ENCODE data around the gene PLEKHH1.

Gene PLEKHH1

DNA sequence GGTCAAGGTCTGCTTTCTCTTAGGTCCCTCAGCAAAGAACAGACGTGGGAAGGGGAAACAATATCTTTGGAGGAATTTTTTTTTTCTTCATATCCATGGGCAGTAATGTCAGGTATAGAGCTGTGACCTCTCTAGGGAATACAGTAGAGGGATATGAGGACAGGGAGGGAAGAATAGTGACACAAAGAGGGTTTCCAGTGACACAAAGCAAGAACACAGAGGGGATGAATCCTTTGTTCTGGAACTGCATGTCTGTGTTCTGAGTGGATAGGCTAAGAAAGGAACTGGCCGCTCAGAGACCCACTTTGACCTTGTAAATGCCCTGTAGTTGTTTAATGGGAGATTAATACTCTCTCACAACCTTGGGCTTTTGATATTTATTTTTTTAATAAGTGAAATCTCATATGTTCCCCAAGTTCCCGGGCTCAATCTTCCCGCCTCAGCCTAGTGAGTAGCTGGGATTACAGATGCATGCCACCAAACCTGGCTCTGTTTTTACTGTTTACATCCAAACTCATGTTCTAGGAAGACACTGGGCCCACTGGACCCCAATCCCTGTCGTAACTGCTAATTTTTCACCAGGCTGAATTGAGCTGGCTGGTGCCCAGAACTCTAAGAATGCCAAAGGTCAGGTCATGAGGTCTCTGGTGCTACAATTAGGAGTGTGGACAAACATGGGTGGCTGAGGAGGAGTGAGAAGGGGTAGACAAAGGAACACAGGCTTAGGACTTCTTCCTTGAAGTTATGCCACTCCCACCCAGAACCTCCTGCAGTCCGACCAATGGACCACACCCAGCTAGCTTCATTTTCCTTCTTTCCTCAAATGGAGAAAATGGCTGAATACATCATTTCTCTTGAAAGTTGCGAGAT, 9.1 kb upstream of the PLEKHH1 start:
- Histone ChIP-seq H3K4me2 (ENCODE audit: low read length) (no peak overlapping the region), H3K27me3 (ENCODE audit: control insufficient read depth, insufficient read depth, low read length) (peaks cover 80% of the 10 kb centered on the region), H3K4me3 (ENCODE audit: low read length) (no peak overlapping the region), H3K9me3 (replicated peaks; ENCODE audit: low read length) (no peaks in the 10 kb centered on the region), H3K9ac (ENCODE audit: low read depth, low read length) (no peak overlapping the region), H3K4me1 (ENCODE audit: control insufficient read depth, insufficient read depth, low read length) (no peaks in the 10 kb centered on the region), H3K36me3 (ENCODE audit: insufficient read depth, low read length) (no peaks in the 10 kb centered on the region)

DNA sequence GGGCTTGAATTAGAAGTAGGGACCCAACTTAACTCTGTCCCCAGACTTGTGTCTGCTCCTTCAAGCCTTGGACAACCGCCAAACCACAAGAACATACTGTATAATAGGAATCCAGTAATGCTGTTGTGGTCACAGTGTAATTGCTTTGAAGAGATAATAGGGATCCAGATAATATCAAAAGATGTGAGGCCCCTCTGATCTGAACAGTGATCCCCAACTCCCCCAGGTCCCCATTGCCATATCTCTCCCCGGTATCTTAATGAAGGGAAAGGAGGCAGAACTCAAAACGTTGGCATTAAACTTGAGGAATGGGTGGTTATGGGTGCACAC, 8.5 kb upstream of the PLEKHH1 start:
- H3K9ac ChIP-seq (ENCODE audit: low read depth, low read length): no peak overlapping the region
- no peak overlapping the region for H3K4me2 ChIP-seq (ENCODE audit: low read length)
- no peaks in the 10 kb centered on the region for H3K36me3 ChIP-seq (ENCODE audit: insufficient read depth, low read length)
- peaks cover 80% of the 10 kb centered on the region for H3K27me3 ChIP-seq (ENCODE audit: control insufficient read depth, insufficient read depth, low read length)
- H3K4me1 ChIP-seq (ENCODE audit: control insufficient read depth, insufficient read depth, low read length): no peaks in the 10 kb centered on the region
- H3K9me3 ChIP-seq (replicated peaks; ENCODE audit: low read length): no peaks in the 10 kb centered on the region
- H3K4me3 ChIP-seq (ENCODE audit: low read length): no peak overlapping the region

DNA sequence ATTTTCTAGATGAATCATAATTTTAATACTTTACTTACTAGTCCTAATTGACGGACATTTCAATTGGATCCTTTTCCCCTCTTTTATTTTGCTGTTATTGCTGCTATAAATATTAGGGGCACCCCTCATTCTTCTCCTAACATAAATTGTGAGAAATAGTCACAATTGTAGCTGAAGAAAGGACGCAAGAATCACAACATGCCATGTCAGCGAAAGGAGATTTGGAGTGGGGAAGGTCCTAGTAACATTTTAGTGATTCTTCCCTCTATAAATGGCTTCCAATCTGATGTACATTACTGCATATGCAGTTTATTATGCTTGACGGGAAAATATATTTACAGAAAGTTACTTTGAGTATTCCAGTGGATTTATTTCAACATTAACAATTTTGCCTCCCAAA, 7.7 kb upstream of the PLEKHH1 start:
- no peak overlapping the region for H3K9ac ChIP-seq (ENCODE audit: low read depth, low read length)
- H3K9me3 ChIP-seq (replicated peaks; ENCODE audit: low read length): no peaks in the 10 kb centered on the region
- peaks cover 75% of the 10 kb centered on the region for H3K27me3 ChIP-seq (ENCODE audit: control insufficient read depth, insufficient read depth, low read length)

DNA sequence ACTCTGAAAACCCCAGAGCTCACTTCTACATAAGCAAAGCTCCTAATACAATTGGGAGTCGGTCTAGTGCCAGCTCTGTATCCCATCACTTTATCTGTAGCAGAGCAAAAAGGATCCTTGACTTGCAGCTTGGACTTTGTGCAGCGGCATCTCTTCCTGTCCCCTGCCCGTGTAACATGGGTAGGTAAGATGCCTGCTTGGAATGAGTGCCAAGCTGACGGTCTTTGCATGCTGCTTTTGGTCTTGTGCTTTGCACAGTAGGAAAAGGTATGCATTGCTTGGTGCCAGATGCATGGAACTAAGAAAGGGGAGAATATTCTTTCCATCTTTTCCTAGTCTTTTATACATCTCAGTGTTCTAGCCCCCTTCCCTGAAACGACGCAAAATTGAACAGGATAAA, 6.9 kb upstream of the PLEKHH1 start:
- Histone ChIP-seq H3K9ac (ENCODE audit: low read depth, low read length) (no peak overlapping the region), H3K4me3 (ENCODE audit: low read length) (no peak overlapping the region), H3K27me3 (ENCODE audit: control insufficient read depth, insufficient read depth, low read length) (peaks cover 67% of the 10 kb centered on the region), H3K9me3 (replicated peaks; ENCODE audit: low read length) (no peaks in the 10 kb centered on the region), H3K4me2 (ENCODE audit: low read length) (no peak overlapping the region), H3K36me3 (ENCODE audit: insufficient read depth, low read length) (no peaks in the 10 kb centered on the region), H3K4me1 (ENCODE audit: control insufficient read depth, insufficient read depth, low read length) (no peaks in the 10 kb centered on the region)

More for the DNA sequence above, 7.7 kb upstream of the PLEKHH1 start:
- Histone ChIP-seq H3K4me3 (ENCODE audit: low read length) (no peak overlapping the region), H3K4me2 (ENCODE audit: low read length) (no peak overlapping the region), H3K4me1 (ENCODE audit: control insufficient read depth, insufficient read depth, low read length) (no peaks in the 10 kb centered on the region), H3K36me3 (ENCODE audit: insufficient read depth, low read length) (no peaks in the 10 kb centered on the region)

DNA sequence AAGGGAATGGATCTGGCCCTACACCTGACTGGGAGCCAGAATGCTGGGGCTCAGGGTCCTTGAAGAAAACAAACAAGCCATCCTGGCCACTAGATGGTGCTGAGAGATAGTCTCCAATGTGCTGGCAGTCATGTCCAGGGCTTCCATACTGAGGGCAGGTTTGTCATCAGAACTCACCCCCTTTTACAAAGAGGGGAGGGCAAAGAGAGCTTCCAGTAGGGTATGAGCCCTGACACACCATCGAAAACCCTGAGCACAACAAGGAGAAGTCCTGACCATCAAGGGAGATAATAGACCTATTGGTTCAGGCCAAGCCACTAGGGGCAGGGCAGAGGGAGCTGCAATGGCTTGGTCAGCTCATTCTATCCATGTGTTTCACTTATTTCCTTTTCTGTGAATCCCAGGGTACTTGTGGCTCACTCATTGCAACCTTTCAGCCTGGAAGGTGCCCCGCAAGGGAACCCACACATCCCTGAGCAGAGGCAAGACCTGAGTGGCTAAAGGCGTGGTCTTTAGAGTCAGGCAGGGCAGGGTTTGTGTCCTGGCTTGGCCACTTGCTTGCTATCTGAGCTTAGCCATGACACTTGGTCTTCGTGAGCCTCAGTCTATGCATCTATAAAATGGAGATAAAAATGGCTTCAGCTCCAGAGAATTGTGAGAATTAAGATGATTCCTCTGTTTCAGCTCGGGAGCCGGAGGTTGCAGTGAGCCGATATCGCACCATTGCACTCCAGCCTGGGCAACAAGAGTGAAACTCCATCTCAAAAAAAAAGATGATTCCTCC, 6.2 kb upstream of the PLEKHH1 start:
- H3K36me3 ChIP-seq (ENCODE audit: insufficient read depth, low read length): no peaks in the 10 kb centered on the region
- H3K4me2 ChIP-seq (ENCODE audit: low read length): no peak overlapping the region
- H3K4me1 ChIP-seq (ENCODE audit: control insufficient read depth, insufficient read depth, low read length): no peaks in the 10 kb centered on the region
- H3K4me3 ChIP-seq (ENCODE audit: low read length): no peak overlapping the region
- H3K27me3 ChIP-seq (ENCODE audit: control insufficient read depth, insufficient read depth, low read length): peaks cover 61% of the 10 kb centered on the region
- no peak overlapping the region for H3K9ac ChIP-seq (ENCODE audit: low read depth, low read length)
- no peaks in the 10 kb centered on the region for H3K9me3 ChIP-seq (replicated peaks; ENCODE audit: low read length)

DNA sequence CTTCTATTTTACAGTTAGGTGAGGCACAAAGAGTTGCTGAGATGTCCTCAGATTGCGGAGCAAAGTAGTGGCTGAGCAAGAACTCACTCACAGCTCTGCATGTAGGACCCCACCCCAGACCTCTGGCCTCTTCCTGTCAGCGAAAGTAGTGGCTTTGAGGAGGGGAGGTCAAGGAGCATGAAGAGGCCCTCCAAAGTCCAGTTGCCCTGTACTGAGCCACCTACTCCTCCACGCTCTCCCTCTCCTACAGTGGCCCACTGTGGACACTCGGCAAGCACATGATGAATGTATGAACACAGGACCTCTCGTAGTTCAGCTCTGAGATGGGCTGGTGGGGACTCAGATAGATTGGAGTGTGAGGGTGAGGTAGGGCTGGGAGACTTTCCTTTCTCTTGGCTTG, 5.3 kb upstream of the PLEKHH1 start:
- Histone ChIP-seq H3K4me3 (ENCODE audit: low read length) (no peak overlapping the region), H3K4me1 (ENCODE audit: control insufficient read depth, insufficient read depth, low read length) (no peaks in the 10 kb centered on the region), H3K4me2 (ENCODE audit: low read length) (no peak overlapping the region), H3K9ac (ENCODE audit: low read depth, low read length) (no peak overlapping the region), H3K9me3 (replicated peaks; ENCODE audit: low read length) (no peaks in the 10 kb centered on the region), H3K36me3 (ENCODE audit: insufficient read depth, low read length) (no peaks in the 10 kb centered on the region), H3K27me3 (ENCODE audit: control insufficient read depth, insufficient read depth, low read length) (peaks cover 57% of the 10 kb centered on the region)

DNA sequence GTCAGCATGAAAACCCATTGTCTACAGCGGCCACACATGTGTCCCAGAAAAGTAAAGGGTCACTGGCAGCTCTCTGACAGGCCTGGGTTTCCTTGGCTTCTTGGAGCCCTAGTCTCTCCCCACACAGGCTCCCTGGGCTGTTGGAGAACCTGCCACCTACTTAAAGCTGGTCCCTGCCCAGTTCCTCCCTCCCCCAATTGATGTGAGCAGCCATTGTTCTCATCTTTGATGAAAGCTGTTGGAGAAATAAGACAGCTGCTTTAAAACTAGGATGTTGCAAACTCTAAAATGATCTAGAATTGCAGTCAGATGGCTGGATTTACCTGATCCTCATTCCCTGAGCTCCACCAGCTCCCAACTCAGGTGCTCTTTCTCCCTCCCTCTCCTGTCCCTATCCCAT, 4.8 kb upstream of the PLEKHH1 start:
- Histone ChIP-seq H3K4me3 (ENCODE audit: low read length) (no peak overlapping the region), H3K27me3 (ENCODE audit: control insufficient read depth, insufficient read depth, low read length) (peaks cover 55% of the 10 kb centered on the region), H3K9ac (ENCODE audit: low read depth, low read length) (no peak overlapping the region), H3K4me2 (ENCODE audit: low read length) (no peak overlapping the region), H3K36me3 (ENCODE audit: insufficient read depth, low read length) (no peaks in the 10 kb centered on the region), H3K9me3 (replicated peaks; ENCODE audit: low read length) (no peaks in the 10 kb centered on the region), H3K4me1 (ENCODE audit: control insufficient read depth, insufficient read depth, low read length) (peaks cover under 1% of the 10 kb centered on the region)

DNA sequence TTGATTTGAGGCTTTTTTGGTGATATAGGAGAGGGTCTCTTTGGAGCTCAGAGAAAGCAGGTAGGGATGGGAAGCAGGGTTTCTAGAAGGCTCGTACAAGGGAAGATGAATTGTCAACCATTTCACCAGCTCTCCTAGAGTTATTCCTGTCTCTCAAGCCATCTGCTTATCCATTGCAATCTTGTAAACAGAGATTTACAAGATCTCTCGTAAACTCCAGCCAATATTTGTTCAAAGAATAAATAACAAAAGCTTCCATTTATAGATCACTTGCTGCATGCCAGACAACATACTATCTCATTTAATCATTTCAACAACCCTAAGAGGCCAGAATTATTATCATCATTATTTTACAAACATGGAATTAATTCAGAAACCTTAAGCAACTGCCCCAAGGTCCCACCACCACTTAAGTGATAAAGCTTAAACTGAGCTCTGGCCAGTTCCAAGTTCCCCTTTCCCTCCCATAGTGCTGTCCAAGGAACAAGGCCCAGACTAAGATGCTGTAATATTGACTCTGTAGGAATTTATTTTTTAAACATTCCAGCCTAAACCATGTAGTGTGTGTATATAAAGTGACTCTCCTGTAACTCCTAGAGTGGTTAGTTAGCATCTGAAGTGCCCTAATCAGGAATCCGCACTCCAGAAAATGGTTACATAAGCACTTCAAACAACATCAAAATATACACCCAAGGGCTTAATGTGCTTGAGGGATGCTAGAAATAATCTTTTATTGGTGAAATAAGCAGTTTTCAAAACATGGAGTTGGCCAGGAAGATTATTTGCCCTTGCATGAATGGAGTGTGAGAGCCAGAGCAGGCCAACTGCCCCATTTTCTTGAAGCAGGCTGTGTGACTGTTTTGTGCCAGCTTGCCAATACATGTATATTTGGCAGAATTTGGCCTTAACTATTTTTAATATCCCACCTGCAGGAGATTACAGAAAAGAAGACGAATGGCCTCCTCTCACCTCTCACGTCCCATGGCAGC, 2.8 kb upstream of the PLEKHH1 start:
- no peak overlapping the region for H3K9ac ChIP-seq (ENCODE audit: low read depth, low read length)
- peaks cover 47% of the 10 kb centered on the region for H3K27me3 ChIP-seq (ENCODE audit: control insufficient read depth, insufficient read depth, low read length)

DNA sequence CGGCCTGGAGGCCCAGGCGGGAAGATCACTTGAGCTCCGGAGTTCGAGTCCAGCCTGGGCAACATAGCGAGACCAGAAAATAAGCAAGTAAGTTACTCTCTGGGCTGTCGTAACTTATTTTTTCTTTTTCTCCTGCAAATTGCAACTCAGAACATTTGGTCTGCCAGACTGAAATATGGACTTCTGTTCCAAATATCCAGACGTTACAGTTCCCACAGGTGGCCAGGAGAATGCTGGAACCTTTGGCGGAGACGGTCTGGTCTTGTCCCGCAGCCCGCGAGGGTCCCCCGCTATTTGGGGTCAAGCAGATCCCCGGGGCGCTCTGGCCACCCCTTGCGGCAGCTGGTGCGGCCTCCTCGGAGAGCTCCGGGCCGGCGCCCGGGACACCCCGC, 488 bp upstream of the PLEKHH1 start:
- Histone ChIP-seq H3K27me3 (ENCODE audit: control insufficient read depth, insufficient read depth, low read length) (peaks cover 41% of the 10 kb centered on the region), H3K4me1 (ENCODE audit: control insufficient read depth, insufficient read depth, low read length) (peaks cover 4% of the 10 kb centered on the region), H3K4me2 (ENCODE audit: low read length) (peak overlapping the region; percentile 92), H3K36me3 (ENCODE audit: insufficient read depth, low read length) (no peaks in the 10 kb centered on the region), H3K4me3 (ENCODE audit: low read length) (peak overlapping the region; percentile 79), H3K9me3 (replicated peaks; ENCODE audit: low read length) (no peaks in the 10 kb centered on the region), H3K9ac (ENCODE audit: low read depth, low read length) (peak overlapping the region; percentile 60)

More for the DNA sequence above, 2.8 kb upstream of the PLEKHH1 start:
- peaks cover 4% of the 10 kb centered on the region for H3K4me1 ChIP-seq (ENCODE audit: control insufficient read depth, insufficient read depth, low read length)
- H3K4me2 ChIP-seq (ENCODE audit: low read length): no peak overlapping the region
- H3K9me3 ChIP-seq (replicated peaks; ENCODE audit: low read length): no peaks in the 10 kb centered on the region
- H3K4me3 ChIP-seq (ENCODE audit: low read length): no peak overlapping the region
- H3K36me3 ChIP-seq (ENCODE audit: insufficient read depth, low read length): no peaks in the 10 kb centered on the region

DNA sequence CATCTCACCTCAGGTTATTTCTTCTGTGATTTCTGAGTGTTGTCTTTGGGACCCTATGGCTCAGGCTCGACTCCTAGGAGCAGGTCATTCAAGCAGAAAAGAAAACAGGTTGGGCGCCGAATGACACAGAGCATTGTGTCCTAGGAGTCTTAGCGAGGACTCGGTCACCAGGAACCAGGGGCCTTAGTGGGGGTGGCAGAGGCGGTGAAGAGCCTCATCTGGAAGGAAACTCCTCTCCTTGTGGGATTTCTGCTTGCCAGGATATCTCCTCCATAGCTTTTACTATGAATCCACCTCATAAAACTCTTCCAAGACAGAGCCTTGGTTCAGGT, 630 bp downstream of the PLEKHH1 start:
- Histone ChIP-seq H3K4me2 (ENCODE audit: low read length) (peak overlapping the region; percentile 92), H3K4me1 (ENCODE audit: control insufficient read depth, insufficient read depth, low read length) (peaks cover 4% of the 10 kb centered on the region), H3K4me3 (ENCODE audit: low read length) (peak overlapping the region; percentile 79), H3K27me3 (ENCODE audit: control insufficient read depth, insufficient read depth, low read length) (peaks cover 41% of the 10 kb centered on the region), H3K36me3 (ENCODE audit: insufficient read depth, low read length) (no peaks in the 10 kb centered on the region), H3K9me3 (replicated peaks; ENCODE audit: low read length) (no peaks in the 10 kb centered on the region), H3K9ac (ENCODE audit: low read depth, low read length) (no peak overlapping the region)

DNA sequence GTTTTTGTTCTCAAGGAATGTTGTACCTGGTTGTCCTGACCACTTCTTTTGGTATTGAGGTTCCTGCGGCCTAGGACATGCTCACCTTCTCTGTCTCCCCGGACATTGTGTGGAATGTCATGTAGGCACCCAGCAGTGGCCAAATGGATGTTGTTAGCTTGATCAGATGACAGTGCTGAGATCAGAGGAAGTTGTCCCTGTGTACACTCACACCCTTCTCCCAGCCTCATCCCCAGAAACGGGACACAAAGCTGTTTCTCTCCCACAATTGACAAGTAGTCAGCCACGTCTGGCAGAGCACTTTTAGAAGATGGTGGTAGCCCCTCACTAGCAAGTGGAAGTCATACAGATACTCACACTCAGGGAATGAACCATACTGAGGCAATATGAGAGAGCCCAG, 3.0 kb downstream of the PLEKHH1 start:
- Histone ChIP-seq H3K36me3 (ENCODE audit: insufficient read depth, low read length) (no peaks in the 10 kb centered on the region), H3K4me2 (ENCODE audit: low read length) (no peak overlapping the region), H3K4me3 (ENCODE audit: low read length) (no peak overlapping the region), H3K4me1 (ENCODE audit: control insufficient read depth, insufficient read depth, low read length) (peaks cover 4% of the 10 kb centered on the region), H3K27me3 (ENCODE audit: control insufficient read depth, insufficient read depth, low read length) (peaks cover 50% of the 10 kb centered on the region), H3K9ac (ENCODE audit: low read depth, low read length) (no peak overlapping the region), H3K9me3 (replicated peaks; ENCODE audit: low read length) (no peaks in the 10 kb centered on the region)
